Retinal pigment epithelial cell (primary cell): Measurements from ENCODE around the gene USP32.

Experiments
- DNase-seq: peaks from one replicate; pipeline ENCODE4 v3.0.0-alpha.2; 2010; ENCODE audit warnings: low read depth
- H3K4me3 ChIP-seq: 2 replicates; pipeline ENCODE4 v1.5.1; 2011; ENCODE audit warnings: mild to moderate bottlenecking, low read length, control low read depth, moderate library complexity
- TF ChIP-seq, protein P1 (sequence below): conservative IDR thresholded peaks from 2 replicates; pipeline ENCODE4 v1.5.1; 2011; ENCODE audit warnings: low read depth, low read length, control low read depth, inconsistent platforms

Gene USP32

GRCh38 chr17:60173304-60173819 is 218.6 kb downstream of the USP32 start:
- H3K4me3 ChIP-seq: no peak overlapping the region
- TF ChIP-seq, protein P1, sequence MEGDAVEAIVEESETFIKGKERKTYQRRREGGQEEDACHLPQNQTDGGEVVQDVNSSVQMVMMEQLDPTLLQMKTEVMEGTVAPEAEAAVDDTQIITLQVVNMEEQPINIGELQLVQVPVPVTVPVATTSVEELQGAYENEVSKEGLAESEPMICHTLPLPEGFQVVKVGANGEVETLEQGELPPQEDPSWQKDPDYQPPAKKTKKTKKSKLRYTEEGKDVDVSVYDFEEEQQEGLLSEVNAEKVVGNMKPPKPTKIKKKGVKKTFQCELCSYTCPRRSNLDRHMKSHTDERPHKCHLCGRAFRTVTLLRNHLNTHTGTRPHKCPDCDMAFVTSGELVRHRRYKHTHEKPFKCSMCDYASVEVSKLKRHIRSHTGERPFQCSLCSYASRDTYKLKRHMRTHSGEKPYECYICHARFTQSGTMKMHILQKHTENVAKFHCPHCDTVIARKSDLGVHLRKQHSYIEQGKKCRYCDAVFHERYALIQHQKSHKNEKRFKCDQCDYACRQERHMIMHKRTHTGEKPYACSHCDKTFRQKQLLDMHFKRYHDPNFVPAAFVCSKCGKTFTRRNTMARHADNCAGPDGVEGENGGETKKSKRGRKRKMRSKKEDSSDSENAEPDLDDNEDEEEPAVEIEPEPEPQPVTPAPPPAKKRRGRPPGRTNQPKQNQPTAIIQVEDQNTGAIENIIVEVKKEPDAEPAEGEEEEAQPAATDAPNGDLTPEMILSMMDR: no peak
- no peak for DNase-seq

DNA sequence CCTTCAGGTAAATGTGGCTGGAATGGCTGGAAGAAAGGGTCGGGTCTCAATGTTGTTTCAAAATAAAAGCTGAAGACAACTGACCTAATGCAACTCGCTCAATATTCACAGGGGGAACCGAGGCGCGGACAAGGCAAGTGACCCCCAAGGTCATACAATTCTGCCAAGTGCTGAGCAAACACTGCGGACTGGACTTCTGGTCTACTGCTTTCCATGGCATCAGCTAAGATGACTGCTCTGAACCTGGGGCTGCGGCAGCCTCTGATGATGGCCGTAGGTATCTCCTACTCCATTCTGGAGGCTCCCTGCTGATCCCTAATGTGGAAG is 220.2 kb downstream of the USP32 start:
- TF ChIP-seq, protein P1: no peak
- DNase-seq: no peak
- H3K4me3 ChIP-seq: no peak overlapping the region

GRCh38 chr17:60170835-60171752 is 220.8 kb downstream of the USP32 start:
- TF ChIP-seq, protein P1: no peak
- DNase-seq: no peak
- no peak overlapping the region for H3K4me3 ChIP-seq

GRCh38 chr17:60169921-60170817 is 221.8 kb downstream of the USP32 start:
- H3K4me3 ChIP-seq: no peak overlapping the region
- TF ChIP-seq, protein P1: no peak
- DNase-seq: no peak

- DNase-seq: no peak
- TF ChIP-seq, protein P1: no peak
- H3K4me3 ChIP-seq: no peak overlapping the region
Measured at GRCh38 chr17:60168654-60169053, 223.3 kb downstream of the USP32 start.

GRCh38 chr17:60167065-60167741 is 224.7 kb downstream of the USP32 start:
- TF ChIP-seq, protein P1: no peak
- DNase-seq: no peak
- H3K4me3 ChIP-seq: no peak overlapping the region
